GM21619 (cell line): ENCODE measurements around the gene TRAPPC6A.
A peak's percentile ranks its signal among the peaks of the same experiment; 100 is the strongest.

Source experiments
- ATAC-seq: cut with Tn5 transposase; IDR thresholded peaks from one replicate; pipeline ENCODE4 v1.9.1; 2021; ENCODE audit not compliant: unreplicated experiment

The TRAPPC6A gene

GRCh38 chr19:45163751-45164460 lies 14.1 kb downstream of the TRAPPC6A start:
- ATAC-seq, result peak; percentile 5

GRCh38 chr19:45163156-45163555 lies 14.9 kb downstream of the TRAPPC6A start:
- no peak for ATAC-seq

- ATAC-seq, result no peak
These were observed 15.4 kb downstream of the TRAPPC6A start for GRCh38 chr19:45162608-45163143.

GRCh38 chr19:45161738-45162607 lies 16.1 kb downstream of the TRAPPC6A start:
- ATAC-seq, result no peak

- ATAC-seq, result no peak
These were observed 16.9 kb downstream of the TRAPPC6A start, which contains the start of gene NKPD1 for GRCh38 chr19:45160870-45161737. TSS of gene NKPD1 (minus strand) at chr19:45160982. CDS start at chr19:45160150, 832 bp downstream.

GRCh38 chr19:45159971-45160324 lies 18.1 kb downstream of the TRAPPC6A start:
- no peak for ATAC-seq

- ATAC-seq, result no peak
These were observed 18.6 kb downstream of the TRAPPC6A start for GRCh38 chr19:45159210-45159970.

- no peak for ATAC-seq
These were observed 19.4 kb downstream of the TRAPPC6A start for GRCh38 chr19:45158503-45159209.

GRCh38 chr19:45156751-45157150 lies 21.3 kb downstream of the TRAPPC6A start:
- ATAC-seq, result no peak

- no peak for ATAC-seq
These were observed 21.9 kb downstream of the TRAPPC6A start for GRCh38 chr19:45156011-45156630.

- ATAC-seq, result no peak
These were observed 23.8 kb downstream of the TRAPPC6A start for GRCh38 chr19:45154064-45154827.

GRCh38 chr19:45153339-45154063 lies 24.5 kb downstream of the TRAPPC6A start:
- no peak for ATAC-seq

GRCh38 chr19:45152504-45153338 lies 25.3 kb downstream of the TRAPPC6A start:
- ATAC-seq, result no peak

- ATAC-seq, result no peak
These were observed 26.1 kb downstream of the TRAPPC6A start for GRCh38 chr19:45151821-45152503.

GRCh38 chr19:45151320-45151719 lies 26.7 kb downstream of the TRAPPC6A start:
- no peak for ATAC-seq

- no peak for ATAC-seq
These were observed 27.2 kb downstream of the TRAPPC6A start for GRCh38 chr19:45150751-45151281.
